Muscle of arm (tissue), 14 donors: ENCODE results near the gene THUMPD3. TPM values are rescaled to one million over a fixed set of nuclear protein-coding genes. Genes with fewer than 3 reads are reported as not detected.

Experiments
- DNase-seq: peaks from one replicate; pipeline ENCODE4 v3.0.0-alpha.2; 2013
- long read RNA-seq, 11 donors: transcript quantifications; one replicate each; lab custom pipeline, GENCODE V29; 2026
- polyA plus RNA-seq, 12 donors: library from polyadenylated mRNA; unstranded; fragments of 120-200 nt; gene quantifications; one replicate each; pipeline ENCODE4 v1.2.1, GENCODE V29; 2013; ENCODE audit not compliant: insufficient read length in 12 of 12

Gene THUMPD3
- 10 to 100 TPM in 11 of 12 donors, not detected in 1; 23.1 to 56.7 (median 42.1) TPM for polyA plus RNA-seq
- long read RNA-seq, donor 1, partial matches to known transcripts = 23 of 25 reads
- long read RNA-seq, donor 1, other reads (novel, unspliced or antisense) = 0 of 25 reads
- long read RNA-seq, donor 2, partial matches to known transcripts = 6 of 7 reads
- long read RNA-seq, donor 2, other reads (novel, unspliced or antisense) = 0 of 7 reads
- long read RNA-seq, donor 3, partial matches to known transcripts = 12 of 15 reads
- long read RNA-seq, donor 3, other reads (novel, unspliced or antisense) = 0 of 15 reads
- long read RNA-seq, donor 4 = 0 reads
- long read RNA-seq, donor 5, partial matches to known transcripts = 15 of 20 reads
- long read RNA-seq, donor 5, other reads (novel, unspliced or antisense) = 0 of 20 reads
- long read RNA-seq, donor 6, partial matches to known transcripts = 0 of 4 reads
- long read RNA-seq, donor 6, other reads (novel, unspliced or antisense) = 0 of 4 reads
- long read RNA-seq, donor 7 = 0 reads
- long read RNA-seq, donor 8, partial matches to known transcripts = 0 of 4 reads
- long read RNA-seq, donor 8, other reads (novel, unspliced or antisense) = 0 of 4 reads
- long read RNA-seq, donor 9, partial matches to known transcripts = 0 of 2 reads
- long read RNA-seq, donor 9, other reads (novel, unspliced or antisense) = 0 of 2 reads
- long read RNA-seq, donor 10, partial matches to known transcripts = 23 of 27 reads
- long read RNA-seq, donor 10, other reads (novel, unspliced or antisense) = 0 of 27 reads
- long read RNA-seq, donor 11, partial matches to known transcripts = 0 of 3 reads
- long read RNA-seq, donor 11, other reads (novel, unspliced or antisense) = 0 of 3 reads

- peak; percentile 92 for DNase-seq
These were observed at the start of gene THUMPD3 for GRCh38 chr3:9362731-9363530. Gene THUMPD3 (plus strand): TSS chr3:9363054. CDS start chr3:9365069, 2,015 bp downstream.

GRCh38 chr3:9314796-9315195 lies 48.1 kb upstream of the THUMPD3 start:
- no peak for DNase-seq

- DNase-seq = peak; percentile 82
These were observed 45.9 kb upstream of the THUMPD3 start for GRCh38 chr3:9316881-9317361.

- no peak for DNase-seq
These were observed 40.1 kb upstream of the THUMPD3 start for GRCh38 chr3:9322780-9323179.

GRCh38 chr3:9324944-9325343 lies 37.9 kb upstream of the THUMPD3 start:
- no peak for DNase-seq

GRCh38 chr3:9327578-9327977 lies 35.3 kb upstream of the THUMPD3 start:
- DNase-seq = no peak

GRCh38 chr3:9330166-9330703 lies 32.6 kb upstream of the THUMPD3 start:
- DNase-seq = no peak

GRCh38 chr3:9331171-9331570 lies 31.7 kb upstream of the THUMPD3 start:
- no peak for DNase-seq

- no peak for DNase-seq
These were observed 30.4 kb upstream of the THUMPD3 start for GRCh38 chr3:9332250-9333030.

- DNase-seq = peak; percentile 42
These were observed 22.9 kb upstream of the THUMPD3 start for GRCh38 chr3:9339761-9340471.

GRCh38 chr3:9340472-9340902 lies 22.4 kb upstream of the THUMPD3 start:
- DNase-seq = no peak

- DNase-seq = no peak
These were observed 20.2 kb upstream of the THUMPD3 start for GRCh38 chr3:9342696-9343095.

- DNase-seq = no peak
These were observed 19.7 kb upstream of the THUMPD3 start for GRCh38 chr3:9343115-9343514.

GRCh38 chr3:9345041-9345440 lies 17.8 kb upstream of the THUMPD3 start:
- DNase-seq = no peak

- no peak for DNase-seq
These were observed 16.7 kb upstream of the THUMPD3 start for GRCh38 chr3:9346141-9346540.

GRCh38 chr3:9347081-9347480 lies 15.8 kb upstream of the THUMPD3 start:
- no peak for DNase-seq

GRCh38 chr3:9347887-9348286 lies 15.0 kb upstream of the THUMPD3 start:
- DNase-seq = no peak

- DNase-seq = no peak
These were observed 13.3 kb upstream of the THUMPD3 start for GRCh38 chr3:9349321-9350117.

- DNase-seq = no peak
These were observed 11.1 kb upstream of the THUMPD3 start for GRCh38 chr3:9351709-9352126.
